C1 segment of cervical spinal cord (tissue), 14 donors: Measurements from ENCODE around the gene GADD45A.
"Not testable (repeated sequence)": the region's sequence is repeated elsewhere in the genome, so short reads cannot be mapped to it uniquely, and the experiment has no call there.

ENCODE experiments used
- DNase-seq, 14 donors: peaks; one replicate each; lab custom pipeline; 2025; lab: John Stamatoyannopoulos, UW

Gene GADD45A

GRCh38 chr1:67685067-67685557 is at the start of gene GADD45A:
TSS of gene GADD45A (plus strand) at chr1:67685201. CDS start at chr1:67685495, 294 bp downstream.
- DNase-seq, result peak; percentile 67 to 99 (median 96)

GRCh38 chr1:67636146-67636545 is 48.9 kb upstream of the GADD45A start:
- no peak for DNase-seq

GRCh38 chr1:67639361-67639760 is 45.6 kb upstream of the GADD45A start:
- no peak for DNase-seq

GRCh38 chr1:67642629-67643028 is 42.4 kb upstream of the GADD45A start:
- DNase-seq, result no peak

GRCh38 chr1:67644566-67644965 is 40.4 kb upstream of the GADD45A start:
- DNase-seq, result no peak

- no peak for DNase-seq
These were observed 39.4 kb upstream of the GADD45A start for GRCh38 chr1:67645495-67646144.

- peak in 4 of 14 donors; percentile 8 to 87 (median 19) for DNase-seq
These were observed 38.6 kb upstream of the GADD45A start for GRCh38 chr1:67646145-67647035.

GRCh38 chr1:67647036-67647798 is 37.8 kb upstream of the GADD45A start:
- DNase-seq, result peak in 1 of 14 donors; percentile 55

- no peak for DNase-seq
These were observed 37.1 kb upstream of the GADD45A start for GRCh38 chr1:67647814-67648358.

- no peak for DNase-seq
These were observed 36.2 kb upstream of the GADD45A start for GRCh38 chr1:67648582-67649326.

GRCh38 chr1:67650061-67650460 is 34.9 kb upstream of the GADD45A start:
- DNase-seq, result no peak

- DNase-seq, result no peak
These were observed 34.0 kb upstream of the GADD45A start for GRCh38 chr1:67651031-67651430.

- no peak for DNase-seq
These were observed 32.2 kb upstream of the GADD45A start for GRCh38 chr1:67652800-67653199.

- no peak for DNase-seq
These were observed 31.7 kb upstream of the GADD45A start for GRCh38 chr1:67653304-67653703.

GRCh38 chr1:67655581-67655980 is 29.4 kb upstream of the GADD45A start:
- no peak for DNase-seq

- DNase-seq, result not testable (repeated sequence)
These were observed 27.8 kb upstream of the GADD45A start for GRCh38 chr1:67657152-67657551.

- DNase-seq, result no peak
These were observed 25.8 kb upstream of the GADD45A start for GRCh38 chr1:67659229-67659628.

- DNase-seq, result no peak
These were observed 22.1 kb upstream of the GADD45A start for GRCh38 chr1:67662884-67663283.

GRCh38 chr1:67664048-67664447 is 21.0 kb upstream of the GADD45A start:
- DNase-seq, result no peak

GRCh38 chr1:67665307-67665706 is 19.7 kb upstream of the GADD45A start:
- not testable (repeated sequence) for DNase-seq

GRCh38 chr1:67666636-67667035 is 18.4 kb upstream of the GADD45A start:
- DNase-seq, result no peak
